A673 (cell line): ENCODE results near the gene GBX2.

Source experiments
- EZH2 ChIP-seq: fragments of 200-600 bp; sonication (generic); IDR thresholded peaks from 2 replicates; pipeline ENCODE4 v1.6.1; 2017; ENCODE audit warnings: borderline replicate concordance, low read depth, mild to moderate bottlenecking, mixed read lengths, antibody characterized with exemption, low read length; ENCODE audit not compliant: poor library complexity, severe bottlenecking
- TF ChIP-seq, protein P1 (sequence below): fragments of 300-800, 200-600 bp; sonication (generic); conservative IDR thresholded peaks from 2 replicates; pipeline ENCODE4 v1.5.1; 2017; ENCODE audit warnings: low read depth, mild to moderate bottlenecking, antibody characterized with exemption, low read length, moderate library complexity, mixed read lengths

DNA sequence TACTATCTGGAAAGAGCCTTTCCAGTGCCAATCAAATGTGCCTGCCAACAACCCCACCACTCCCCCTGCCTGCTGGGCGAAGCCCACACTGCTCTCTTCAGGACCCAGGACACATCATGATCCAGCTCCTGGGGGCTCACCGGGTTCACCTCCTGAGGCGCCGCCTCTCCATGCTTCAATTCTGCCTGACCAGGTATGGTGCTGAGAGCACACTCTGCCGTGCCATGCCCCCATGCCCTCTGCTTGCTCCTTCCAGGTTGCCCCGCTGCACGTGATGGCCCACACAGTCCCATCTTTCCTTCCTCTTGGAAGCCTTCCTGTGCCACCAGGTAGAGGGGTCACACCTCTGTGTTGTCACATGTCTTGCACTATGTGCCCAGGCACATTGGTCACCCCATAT is 48.5 kb upstream of the GBX2 start:
- TF ChIP-seq, protein P1, sequence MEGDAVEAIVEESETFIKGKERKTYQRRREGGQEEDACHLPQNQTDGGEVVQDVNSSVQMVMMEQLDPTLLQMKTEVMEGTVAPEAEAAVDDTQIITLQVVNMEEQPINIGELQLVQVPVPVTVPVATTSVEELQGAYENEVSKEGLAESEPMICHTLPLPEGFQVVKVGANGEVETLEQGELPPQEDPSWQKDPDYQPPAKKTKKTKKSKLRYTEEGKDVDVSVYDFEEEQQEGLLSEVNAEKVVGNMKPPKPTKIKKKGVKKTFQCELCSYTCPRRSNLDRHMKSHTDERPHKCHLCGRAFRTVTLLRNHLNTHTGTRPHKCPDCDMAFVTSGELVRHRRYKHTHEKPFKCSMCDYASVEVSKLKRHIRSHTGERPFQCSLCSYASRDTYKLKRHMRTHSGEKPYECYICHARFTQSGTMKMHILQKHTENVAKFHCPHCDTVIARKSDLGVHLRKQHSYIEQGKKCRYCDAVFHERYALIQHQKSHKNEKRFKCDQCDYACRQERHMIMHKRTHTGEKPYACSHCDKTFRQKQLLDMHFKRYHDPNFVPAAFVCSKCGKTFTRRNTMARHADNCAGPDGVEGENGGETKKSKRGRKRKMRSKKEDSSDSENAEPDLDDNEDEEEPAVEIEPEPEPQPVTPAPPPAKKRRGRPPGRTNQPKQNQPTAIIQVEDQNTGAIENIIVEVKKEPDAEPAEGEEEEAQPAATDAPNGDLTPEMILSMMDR = no peak
- TF ChIP-seq EZH2 = no peak
